D341Med (cell line): Measurements from ENCODE around the gene TCF21.
"Not testable (repeated sequence)": the region's sequence is repeated elsewhere in the genome, so short reads cannot be mapped to it uniquely, and the experiment has no call there.

Source experiments
- DNase-seq: peaks from one replicate; pipeline ENCODE4 v3.0.0; 2012; ENCODE audit warnings: low spot score

The TCF21 gene

DNA sequence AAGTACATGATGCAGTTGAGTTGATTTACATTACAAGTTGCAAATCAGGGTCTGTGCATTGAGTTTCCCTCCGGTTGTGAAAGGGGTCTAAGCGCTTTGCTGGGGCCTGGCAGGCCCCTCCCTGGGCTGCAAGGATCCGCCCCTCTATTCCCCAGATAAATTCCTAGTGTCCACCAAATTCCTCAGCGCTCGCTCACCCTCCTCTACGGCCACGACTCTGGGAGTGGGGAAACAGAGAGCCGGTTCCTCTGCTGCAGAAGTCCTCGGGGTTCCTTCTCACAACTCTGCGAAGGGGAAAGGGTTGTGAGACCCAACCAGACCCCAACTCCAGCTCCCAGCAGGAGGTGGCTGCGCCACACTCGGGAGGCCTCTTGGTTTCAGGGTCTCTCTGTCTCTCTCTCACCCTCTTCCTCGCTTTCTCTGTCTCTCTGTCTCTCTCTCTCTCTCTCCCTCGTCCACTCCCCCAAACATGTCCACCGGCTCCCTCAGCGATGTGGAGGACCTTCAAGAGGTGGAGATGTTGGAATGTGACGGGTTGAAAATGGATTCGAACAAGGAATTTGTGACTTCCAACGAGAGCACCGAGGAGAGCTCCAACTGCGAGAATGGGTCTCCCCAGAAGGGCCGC, at the start of gene TCF21:
Gene TCF21, plus strand, starts transcription at position 185 of the 628 bp plus-strand sequence. Its CDS starts 285 bp downstream, at position 470.
- no peak for DNase-seq

DNA sequence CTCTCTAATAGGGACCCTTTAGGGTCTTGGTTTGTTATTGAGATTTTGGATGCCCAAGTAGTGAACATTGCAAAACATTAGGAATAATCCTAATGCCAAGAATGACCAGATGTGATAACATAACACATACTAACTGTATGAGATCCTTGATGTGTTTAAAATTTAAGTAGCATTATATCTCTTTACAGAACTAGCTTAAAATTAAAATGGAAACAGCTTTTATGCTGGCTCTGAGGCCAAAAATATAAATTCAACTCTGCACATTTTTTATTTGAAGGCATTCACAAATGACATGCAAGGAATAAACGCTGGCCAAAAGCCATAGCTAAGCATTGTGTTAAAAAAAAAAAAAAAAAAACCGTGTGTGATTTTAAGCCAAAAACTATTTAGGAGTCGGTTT, 47.7 kb upstream of the TCF21 start:
- DNase-seq: no peak

DNA sequence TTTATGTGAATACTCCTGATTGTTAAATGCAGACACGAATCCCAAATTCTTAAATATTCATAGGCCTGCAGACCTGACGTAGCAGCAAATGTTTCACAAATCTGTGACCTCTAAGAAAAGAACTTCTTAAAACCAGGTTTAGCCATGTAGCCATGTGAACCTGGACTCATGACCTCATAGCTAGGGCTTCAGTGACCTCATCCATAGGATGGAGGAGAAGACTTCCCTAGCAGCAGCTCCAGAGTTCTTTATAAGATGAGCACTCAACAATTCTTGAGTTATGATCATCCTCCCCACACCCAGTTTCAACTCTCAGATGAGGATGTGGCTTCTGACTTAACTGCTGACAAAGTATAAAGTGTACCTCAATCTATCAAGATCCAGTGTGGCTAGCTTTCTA, 45.8 kb upstream of the TCF21 start:
- no peak for DNase-seq

DNA sequence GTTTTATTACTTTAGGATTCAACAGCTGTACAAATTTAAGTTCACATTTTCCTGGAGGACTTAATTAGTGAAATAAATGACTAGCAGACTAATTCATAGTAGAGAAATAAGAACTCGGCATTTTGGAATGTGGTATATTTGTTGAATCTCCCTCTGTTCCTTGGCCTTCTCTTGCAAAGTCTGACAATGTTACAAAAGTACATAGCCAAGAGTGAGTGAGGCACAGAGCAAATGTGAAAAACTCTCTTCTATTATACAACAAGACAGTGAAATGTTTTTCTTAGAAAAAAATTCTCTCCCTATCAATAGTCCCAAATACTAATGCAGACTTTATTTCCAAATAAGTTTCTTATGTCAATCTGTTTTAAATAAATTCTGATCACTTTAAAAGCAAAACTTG, 44.2 kb upstream of the TCF21 start:
- DNase-seq: no peak

DNA sequence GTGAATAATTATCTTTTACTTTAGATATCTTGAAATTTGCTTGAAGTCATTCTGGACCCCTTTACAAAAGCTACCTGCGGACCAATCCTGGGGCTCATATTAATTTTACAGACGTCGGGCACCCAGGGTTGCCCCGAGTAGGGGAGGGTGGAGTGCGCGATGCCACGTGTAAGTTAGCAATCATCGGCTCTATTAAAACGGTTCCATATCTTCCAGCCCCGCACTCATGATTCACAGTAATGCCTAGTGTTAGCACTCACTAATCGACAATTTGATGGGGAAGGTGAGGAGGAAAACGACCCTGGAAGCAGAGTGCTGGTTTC, 34.9 kb upstream of the TCF21 start:
- no peak for DNase-seq

DNA sequence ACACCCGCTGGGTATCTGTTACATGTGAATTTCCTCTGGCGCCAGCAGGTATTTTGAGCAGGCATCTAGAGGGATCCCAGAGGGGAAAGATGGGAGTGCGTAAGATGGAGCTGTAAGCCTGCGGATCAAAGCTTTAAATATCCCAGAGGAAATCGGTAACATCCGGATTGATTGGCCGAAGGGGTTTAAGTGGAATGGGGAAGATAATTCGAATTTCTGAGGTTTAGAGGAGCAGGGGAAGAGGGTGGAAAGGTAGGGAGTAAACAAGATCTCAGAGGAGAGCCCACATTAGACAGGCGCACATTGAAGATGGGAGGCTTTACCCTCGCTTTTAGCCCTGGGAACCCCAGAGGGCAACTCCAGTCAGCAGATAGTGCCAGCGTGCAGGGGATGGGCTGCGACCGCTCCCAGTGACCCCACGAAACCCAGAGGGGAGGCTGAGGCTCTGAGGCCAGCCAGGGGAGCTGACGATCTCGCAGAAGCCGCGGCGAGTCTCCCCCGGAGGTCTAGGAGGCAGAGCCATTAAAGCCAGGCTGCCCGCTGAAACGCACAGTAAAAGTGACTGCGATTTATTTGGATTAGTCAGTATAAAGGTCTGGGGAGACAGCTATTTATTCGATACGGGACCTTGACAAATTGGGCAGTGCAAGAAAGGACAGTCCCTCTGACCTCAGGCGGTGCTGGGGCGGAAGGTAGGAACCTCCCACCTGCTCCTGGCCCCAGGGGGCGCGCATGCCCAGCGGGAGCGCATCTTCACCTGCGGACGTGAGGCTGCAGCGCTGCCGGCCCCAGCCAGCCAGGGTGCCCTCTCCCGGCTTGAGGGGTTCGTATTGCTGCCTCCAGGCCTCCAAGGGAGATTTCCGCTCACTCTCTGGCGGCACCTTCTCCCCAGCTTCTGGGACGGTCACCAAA, 34.3 kb upstream of the TCF21 start:
- DNase-seq: peak; percentile 61

DNA sequence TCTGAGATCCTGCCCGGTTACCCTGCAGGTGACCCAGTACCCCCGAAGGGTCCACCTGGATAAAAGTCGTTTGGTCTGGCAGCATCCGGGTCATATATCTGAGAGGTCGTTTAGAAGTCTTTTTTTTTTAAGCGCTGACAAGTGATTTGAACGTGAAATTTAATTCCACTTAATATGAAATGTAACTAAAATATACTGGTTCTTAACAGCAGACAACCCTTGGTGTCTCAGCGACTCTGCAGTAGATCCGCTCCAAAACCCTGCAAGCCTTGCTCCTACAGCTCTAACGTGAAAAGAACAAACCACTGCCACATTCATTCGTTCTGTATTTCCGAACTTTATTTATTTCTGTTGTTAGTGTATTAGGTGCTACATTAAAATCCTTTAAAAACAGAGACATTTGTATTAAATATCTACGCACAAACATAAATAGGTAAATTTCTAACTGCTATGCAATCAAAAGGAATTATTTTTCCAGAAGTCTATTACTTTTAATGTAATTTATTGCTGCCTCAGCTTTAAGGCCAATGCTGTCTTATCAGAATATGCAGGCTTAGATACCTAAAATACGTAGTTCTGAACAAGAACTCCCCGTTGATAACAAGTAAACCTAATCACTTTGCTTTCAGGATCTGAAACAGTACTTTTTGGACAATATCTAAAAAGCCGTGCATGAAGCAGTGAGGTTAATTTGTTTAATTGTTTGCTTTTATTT, 33.5 kb upstream of the TCF21 start:
- no peak for DNase-seq

DNA sequence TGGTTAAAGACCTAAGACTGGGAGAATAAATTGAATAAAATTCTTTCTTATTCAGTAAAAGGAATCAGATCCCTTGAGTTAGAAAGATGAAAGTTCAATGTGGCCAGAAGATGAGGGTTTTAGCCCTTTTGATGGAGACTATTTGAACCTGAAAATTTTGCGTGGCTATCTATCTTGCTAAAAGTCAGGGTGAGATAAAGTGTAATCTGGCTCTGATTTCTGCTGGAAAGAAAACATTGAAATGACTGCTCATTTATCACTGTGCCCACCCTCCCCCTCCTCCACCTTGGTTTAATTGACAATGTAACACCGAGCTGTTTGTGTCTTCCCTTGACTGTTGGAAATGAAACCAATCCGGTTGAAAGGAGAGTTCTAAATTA, 32.9 kb upstream of the TCF21 start:
- DNase-seq: no peak

DNA sequence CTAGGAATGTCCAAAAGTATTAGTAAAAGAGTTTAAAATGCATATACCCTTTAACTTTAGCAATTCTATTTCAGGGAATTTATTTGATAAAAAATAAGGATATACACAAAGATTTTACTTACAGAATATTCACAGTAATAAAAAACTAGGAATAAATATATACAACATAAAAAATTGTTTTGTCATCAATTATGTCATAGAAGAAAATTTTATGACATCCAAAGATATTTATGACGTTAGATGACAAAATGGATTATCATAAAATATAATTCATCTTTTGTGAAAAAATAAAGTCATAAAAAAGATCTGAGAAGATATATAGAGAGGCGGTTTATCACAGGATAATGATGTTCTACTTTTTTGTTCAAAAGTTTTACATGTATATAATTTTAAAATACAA, 32.0 kb upstream of the TCF21 start:
- DNase-seq: no peak

DNA sequence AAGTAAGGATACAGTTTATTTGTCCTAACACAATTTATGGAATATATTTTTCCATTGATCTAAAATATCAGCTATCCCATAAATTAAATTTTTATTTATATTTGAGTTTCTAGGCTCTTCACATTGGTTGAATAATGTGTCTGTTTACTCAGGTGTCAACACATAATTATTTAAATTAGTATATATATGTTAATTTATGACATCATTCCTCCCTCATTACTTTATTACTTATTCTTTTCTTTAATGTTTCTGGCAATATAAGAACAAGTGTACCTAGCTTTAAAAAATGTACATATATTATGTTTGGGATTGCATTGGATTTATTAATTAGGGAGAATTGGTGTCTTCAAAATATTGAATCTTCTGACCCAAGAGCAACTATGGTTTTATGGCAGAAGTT, 31.2 kb upstream of the TCF21 start:
- DNase-seq: no peak

DNA sequence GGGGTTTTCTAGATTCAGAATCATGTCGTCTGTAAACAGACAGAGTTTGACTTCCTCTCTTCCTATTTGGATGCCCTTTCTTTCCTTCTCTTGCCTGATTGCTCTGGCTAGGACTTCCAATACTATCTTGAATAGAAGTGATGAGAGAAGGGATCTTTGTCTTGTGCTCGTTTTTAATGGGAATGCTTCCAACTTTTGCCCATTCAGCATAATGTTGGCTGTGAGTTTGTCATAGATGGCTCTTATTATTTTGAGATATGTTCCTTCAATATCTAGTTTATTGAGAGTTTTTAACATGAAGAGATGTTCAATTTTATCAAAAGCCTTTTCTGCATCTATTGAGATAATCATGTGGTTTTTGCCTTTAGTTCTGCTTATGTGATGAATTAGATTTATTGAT, 27.6 kb upstream of the TCF21 start:
- not testable (repeated sequence) for DNase-seq

DNA sequence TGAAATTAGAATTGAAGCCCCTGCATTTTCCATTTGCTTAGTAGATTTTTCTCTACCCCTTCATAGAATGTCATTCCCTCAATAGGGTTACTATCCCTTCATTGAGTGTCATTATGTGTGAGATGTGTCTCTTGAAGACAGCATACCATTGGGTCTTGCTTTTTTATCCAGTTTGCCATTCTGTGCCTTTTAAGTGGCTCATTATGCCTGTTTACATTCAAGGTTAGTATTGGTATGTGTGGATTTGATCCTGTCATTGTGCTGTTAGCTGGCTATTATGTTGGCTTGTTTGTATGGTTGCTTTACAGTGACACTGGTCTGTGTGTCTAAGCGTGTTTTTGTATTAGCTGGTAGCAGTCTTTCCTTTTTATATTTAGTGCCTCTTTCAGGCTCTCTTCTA, 25.7 kb upstream of the TCF21 start:
- DNase-seq: no peak

DNA sequence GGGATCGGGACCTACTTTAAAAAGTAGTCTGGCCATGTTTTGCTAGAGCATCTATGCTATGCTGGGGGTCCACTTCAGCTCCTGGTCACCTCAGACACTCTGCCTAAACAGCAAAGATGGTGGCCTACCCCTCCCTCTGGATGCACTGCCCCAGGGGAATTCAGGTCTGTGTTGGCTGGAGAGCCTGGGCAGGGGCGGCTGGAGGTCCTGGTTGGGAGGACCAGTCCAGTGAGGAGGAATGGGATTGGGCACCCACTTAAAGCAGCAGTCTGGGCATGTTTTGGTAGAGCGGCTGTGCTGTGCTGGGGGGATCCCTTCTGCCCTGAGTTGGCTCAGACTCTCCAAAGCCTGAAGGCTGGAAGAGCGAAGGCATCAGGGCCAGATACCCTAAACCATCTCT, 23.2 kb upstream of the TCF21 start:
- no peak for DNase-seq

DNA sequence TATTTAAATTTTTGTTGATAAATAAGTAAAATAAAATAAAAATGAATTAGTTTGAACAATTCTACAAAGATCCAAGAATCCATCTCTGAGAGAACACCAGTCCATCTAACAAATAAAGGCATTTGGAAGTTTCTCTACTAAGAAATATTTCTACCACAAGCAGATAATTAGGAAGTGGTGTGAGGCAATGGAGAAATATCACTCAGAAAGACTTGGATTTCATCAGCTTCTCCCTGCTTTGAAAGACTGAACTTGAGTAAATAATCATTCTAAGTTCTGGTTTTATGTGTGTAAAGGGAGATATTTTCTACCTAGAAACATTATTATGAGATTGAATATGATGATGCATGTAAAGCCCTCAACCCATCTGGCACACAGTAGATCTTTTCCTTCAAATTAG, 17.8 kb upstream of the TCF21 start:
- no peak for DNase-seq

DNA sequence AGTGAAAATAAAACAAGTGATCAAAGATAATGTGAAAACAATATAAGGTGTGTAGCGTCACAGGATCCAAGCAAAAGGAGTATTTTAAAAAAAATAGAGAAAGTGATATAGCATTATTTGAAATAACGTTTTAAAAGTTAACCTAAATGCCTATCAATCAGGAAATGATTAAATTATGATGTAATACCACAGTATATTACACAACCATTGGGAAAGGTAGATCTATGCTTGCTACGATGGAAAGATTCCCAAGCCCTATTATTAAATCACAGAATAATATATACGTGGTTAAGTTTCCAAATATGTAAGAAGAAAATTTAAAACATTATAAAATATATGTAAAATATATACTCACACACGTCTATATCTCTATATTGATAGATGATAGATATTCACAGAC, 15.4 kb upstream of the TCF21 start:
- no peak for DNase-seq

DNA sequence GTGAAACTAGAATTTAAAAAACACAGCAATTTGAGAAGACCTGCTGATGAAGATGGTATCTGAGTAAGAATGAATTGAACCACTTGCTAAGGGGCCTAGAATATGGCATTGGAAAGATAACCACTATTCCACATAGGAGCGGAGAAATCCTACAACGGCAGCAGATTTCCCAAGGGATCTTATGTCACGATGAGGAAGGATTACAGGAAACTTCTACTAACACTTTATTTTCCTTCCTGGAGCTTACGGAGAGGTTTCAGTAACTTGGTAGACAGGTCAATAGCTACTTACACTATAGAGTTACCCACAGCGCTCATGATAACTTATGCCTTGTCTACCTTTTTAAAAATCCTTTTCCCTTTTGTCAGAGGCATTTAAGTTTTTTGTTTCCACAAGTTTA, 11.8 kb upstream of the TCF21 start:
- no peak for DNase-seq

DNA sequence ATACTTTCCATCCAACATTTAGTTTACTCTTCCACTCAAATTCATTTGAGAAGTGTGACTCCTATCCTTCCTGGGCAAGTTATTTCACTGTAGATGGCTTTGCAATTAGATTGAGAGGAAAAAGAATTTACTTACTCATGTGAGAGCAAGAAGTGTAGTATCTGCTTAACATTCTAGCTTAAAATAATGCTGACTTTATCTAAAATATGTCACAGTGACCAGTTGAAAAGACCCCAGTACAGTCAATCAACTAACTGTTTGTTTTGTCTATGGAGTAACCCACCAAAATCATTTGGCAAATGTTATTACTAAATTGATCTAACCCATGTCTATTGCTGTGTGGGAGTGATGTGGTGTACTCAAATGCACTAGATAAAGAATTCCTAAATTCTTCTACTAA, 8.9 kb upstream of the TCF21 start:
- DNase-seq: no peak

DNA sequence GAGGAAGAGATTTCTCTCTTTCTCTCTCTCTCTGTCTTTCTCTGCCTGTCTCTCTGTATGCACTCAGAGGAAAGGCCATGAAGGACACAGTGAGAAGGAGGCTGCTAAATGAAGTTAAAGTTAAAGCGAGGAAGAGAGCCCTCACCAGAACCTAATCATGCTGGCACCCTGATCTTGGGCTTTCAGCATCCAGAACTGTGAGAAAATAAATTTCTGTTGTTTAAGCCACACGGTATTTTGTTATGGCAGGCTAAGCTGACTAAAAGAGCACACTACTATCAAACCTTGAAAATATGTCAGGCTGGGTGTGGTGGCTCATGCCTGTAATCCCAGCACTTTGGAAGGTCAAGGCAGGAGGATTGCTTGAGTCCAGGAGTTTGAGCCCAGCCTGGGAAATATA, 8.0 kb upstream of the TCF21 start:
- no peak for DNase-seq

DNA sequence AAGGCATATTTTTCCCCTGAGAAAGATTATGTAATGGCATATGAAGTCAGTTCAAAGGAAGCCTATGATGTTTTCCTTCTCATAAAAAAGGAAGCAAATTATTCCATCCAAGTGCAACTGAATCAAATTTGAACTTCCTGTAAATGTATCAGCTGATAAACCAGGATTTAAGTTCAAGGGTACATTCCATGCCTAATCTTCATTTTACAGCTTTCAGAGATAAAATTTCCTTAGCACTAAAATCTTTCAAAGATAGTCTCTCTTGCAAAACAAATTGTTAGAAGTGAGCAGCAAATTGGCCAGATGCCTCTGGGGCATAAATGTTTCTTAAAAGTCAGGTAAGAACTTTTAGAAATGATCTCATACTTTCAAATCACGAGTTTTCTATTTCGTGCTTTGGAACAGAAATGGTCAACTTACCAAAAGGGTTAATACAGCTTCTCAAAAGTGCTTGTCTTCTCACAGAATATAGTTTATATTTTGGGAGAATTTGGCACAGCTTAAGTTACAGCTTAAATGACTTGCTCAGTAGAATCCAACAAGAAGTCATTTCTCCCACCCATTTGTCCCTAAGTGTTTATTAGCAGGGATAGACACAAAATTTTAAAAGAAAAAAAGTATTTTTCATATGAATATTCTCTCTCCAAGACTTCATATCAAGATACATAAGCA, 2.7 kb upstream of the TCF21 start:
- DNase-seq: no peak

DNA sequence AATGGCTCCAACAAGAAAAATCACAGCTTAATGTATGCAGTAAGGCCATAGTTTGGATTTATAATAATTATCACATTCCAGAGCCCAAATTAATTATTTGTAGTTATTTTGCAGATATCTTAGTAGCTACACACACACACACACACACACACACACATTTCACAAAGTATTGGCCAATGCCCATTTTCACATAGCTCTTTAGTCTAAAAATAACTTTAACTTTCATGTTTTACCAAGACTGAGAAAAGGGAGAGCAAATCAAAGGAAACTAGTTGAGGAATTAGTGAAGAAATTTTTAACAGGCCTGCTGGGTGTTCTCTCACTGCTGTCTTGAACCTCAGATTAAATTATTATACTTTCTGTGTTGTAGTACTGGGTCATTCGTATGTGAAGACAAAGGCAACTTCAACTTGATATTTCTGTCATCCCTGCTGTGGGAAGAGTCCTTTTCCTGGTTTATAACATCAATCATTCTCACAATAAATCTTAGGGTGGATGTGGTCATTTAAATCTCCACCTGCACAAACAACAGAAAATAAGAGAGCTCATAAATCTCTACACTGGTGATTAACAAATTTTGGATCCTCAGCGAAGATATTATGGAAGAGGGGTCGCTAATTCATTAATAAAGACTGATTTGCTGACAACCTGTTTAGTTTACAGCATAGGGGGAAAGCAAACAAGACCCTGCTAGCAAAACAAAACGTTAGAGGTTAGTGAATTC, 1.6 kb upstream of the TCF21 start:
- DNase-seq: no peak

DNA sequence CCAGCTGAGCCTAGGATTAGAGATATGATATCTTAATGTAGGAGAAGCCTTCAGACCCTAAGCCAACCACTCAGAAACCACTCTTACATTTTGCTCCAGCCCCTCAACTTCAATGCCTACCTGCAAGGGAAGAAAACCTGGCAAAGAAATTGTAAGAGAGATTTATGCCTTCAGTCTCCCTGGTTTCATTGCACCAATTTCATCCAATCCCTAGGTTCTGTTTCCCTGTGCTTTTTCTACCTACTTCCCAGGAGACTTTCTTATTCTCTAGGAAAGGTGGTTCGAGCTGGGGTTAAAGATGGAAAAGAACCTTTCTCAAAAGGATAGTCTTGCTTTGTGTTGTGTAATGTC, 1.1 kb upstream of the TCF21 start:
- no peak for DNase-seq
